ENCODE measurements around the gene CEP20.

DNA sequence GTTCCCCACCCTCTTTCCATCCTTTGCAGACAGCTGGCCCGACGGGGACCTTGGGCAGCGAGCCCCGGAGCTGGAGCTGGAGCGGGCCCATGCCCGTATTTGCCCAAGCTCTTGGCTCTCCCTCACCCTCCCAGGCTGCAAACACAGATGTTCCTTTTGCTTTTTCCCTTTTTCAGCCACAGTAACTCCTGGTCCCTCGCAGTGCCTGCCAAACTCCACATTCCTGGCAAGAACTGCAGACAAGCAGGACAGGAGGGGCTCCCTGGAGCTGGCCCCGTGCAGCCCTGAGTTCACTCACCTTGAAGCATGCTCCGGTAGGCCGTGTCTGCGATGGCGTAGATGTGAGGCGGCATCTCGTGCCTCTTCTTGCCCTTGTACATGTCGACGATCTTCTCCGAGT lies 65.4 kb downstream of the CEP20 start:
- no peak for TF ChIP-seq POLR2A (IDR thresholded peaks at IDR 0.05)
- TF ChIP-seq, protein P1, sequence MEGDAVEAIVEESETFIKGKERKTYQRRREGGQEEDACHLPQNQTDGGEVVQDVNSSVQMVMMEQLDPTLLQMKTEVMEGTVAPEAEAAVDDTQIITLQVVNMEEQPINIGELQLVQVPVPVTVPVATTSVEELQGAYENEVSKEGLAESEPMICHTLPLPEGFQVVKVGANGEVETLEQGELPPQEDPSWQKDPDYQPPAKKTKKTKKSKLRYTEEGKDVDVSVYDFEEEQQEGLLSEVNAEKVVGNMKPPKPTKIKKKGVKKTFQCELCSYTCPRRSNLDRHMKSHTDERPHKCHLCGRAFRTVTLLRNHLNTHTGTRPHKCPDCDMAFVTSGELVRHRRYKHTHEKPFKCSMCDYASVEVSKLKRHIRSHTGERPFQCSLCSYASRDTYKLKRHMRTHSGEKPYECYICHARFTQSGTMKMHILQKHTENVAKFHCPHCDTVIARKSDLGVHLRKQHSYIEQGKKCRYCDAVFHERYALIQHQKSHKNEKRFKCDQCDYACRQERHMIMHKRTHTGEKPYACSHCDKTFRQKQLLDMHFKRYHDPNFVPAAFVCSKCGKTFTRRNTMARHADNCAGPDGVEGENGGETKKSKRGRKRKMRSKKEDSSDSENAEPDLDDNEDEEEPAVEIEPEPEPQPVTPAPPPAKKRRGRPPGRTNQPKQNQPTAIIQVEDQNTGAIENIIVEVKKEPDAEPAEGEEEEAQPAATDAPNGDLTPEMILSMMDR (IDR thresholded peaks at IDR 0.05) = no peak

All from thyroid gland (tissue), 4 donors.